Ammon's horn (tissue), 1 donor: Measurements from ENCODE around the gene POGLUT3.
A peak's percentile ranks its signal among the peaks of the same experiment; 100 is the strongest.

Experiments
- DNase-seq: peaks from one replicate; pipeline ENCODE4 v3.0.0-alpha.2; 2016; ENCODE audit warnings: low spot score

POGLUT3 gene

GRCh38 chr11:108498046-108498815 lies at the start of gene POGLUT3:
Gene POGLUT3, minus strand, starts transcription at chr11:108498384. Its CDS starts 18 bp downstream, at chr11:108498366.
- peak; percentile 34 for DNase-seq

DNA sequence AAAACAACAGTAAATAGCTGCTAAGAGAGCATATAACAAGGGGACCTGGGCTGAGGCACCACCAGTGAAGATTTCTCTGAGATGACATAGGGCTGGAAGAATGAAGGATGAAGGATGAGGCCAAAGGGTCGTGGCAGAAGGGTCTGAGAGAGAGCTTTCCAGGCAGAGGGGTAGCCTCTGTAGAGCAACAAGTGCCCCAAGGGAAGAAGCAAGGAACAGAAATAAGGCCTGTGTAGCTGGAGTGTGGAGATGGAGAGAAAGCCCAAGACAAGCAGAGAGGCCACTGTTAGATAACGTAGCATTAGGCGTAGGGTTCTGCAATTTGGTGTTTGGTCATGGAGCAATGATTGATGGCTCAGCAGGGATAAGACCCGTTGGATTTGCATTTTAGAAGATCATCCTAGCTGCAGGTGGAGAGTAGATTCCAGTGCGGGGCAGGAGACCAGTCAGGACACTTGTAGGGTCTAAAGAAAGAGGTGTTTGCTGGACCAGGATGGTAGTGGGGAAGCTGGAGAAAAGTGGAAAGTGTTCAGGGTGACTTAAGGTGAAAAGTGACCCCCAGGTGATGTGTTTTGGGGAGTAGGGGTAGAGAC lies 47.8 kb upstream of the POGLUT3 start:
- no peak for DNase-seq

DNA sequence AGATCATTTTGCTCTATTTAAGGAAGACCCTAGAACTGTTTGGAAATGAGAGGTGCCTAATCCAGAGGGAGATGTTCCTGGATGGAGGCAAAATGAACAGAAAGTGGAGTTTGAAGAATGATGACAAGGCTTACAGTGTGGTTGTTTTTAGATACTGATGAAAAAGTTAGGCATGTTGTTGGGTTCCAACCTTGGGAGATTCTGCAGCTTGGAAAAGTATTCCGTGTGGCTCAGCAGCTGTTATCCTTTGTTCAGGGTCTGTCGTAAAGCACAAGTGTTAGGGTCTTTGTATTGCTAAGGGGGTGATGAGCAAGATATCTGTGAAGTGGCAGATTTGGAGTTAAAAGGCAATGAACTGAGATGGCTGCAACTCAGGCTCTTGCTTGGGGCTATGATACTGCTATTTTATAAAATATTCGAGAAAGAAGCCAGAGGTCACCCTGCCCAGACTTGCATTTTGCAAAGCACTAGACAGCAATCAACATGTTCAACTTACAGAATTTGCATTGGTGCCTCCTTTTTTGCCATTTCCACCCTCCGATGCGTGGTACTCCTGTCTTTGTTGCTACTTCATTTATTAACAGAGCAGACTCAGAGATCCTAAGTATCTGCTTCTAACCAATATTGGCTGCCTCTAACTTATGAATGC lies 45.3 kb upstream of the POGLUT3 start:
- no peak for DNase-seq

- DNase-seq = no peak
These were observed 43.3 kb upstream of the POGLUT3 start for GRCh38 chr11:108541531-108541930.

- no peak for DNase-seq
These were observed 40.3 kb upstream of the POGLUT3 start for GRCh38 chr11:108538502-108538901.

DNA sequence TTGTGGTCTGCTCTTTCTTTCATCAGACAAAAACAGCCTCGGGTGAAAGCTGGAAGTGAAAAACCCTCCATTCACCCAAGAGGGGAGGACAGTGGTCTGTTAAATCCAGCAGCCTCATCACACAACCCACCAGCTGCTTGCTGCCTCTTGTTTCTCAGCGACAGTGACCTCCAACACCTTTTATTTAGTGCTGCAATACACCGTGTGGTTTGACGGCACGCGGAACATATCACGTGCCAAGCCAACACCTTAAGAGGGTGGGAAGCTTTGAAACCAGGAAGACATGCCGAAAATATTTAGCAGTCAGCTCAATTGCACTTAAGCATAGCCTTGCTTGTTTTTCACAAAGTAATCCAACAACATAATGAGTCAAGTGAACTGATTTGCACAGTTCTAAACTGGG lies 39.8 kb upstream of the POGLUT3 start:
- DNase-seq = no peak

GRCh38 chr11:108536783-108537182 lies 38.6 kb upstream of the POGLUT3 start:
- DNase-seq = no peak

DNA sequence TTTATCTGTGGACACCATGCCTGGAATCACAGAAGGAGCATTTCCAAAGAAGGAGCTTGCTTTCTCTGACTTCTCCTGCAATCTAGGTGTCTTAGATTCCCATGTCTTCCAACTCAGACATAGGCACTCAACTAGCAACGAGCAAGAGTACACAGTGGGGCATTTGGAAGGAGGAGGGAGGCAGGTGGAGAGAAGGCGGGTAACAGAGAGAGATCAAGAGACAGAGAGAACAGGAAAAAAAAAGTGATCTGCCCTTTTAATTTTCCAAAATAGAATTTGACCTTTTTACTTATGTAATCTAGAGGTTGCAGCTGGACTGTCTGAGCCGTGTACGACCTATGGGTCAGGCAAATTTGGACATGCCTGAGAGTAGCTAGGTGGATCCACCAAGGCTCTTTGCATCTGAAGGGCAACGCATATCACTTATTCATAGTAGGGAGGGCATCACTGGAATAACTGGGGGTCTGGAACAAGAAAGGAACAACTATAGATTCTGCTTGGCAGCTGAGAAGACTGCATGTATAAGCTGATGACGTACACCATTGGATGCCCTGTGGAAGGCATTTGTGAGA lies 37.3 kb upstream of the POGLUT3 start:
- DNase-seq = no peak

DNA sequence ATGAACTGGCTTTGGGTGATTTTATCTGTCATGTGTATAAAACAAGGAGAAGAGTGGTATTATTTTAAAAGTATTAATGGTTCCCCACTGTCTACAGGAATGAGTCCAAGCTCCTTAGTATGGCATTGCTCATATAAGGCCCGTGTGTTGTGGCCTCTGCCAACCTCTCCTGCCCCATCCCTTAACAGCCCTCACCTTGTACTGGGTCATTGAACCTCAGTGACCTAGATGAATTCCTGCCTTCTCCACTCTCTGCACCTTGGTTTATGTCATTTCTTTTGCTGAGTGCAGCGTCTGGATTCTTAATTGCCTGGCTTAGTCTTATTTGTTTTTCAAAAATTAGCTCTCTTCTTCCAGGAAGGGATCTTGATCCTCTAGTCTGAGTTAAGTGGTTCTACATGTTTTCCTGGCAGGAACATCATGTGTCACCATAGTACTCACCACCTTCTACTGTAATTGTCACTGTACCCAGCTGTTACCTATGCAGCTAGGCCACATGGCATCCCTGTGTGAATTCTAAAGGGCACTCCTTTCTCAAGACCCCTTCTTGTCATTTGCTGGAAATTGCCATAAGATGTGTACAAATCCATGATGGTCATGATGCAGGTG lies 36.2 kb upstream of the POGLUT3 start:
- no peak for DNase-seq

DNA sequence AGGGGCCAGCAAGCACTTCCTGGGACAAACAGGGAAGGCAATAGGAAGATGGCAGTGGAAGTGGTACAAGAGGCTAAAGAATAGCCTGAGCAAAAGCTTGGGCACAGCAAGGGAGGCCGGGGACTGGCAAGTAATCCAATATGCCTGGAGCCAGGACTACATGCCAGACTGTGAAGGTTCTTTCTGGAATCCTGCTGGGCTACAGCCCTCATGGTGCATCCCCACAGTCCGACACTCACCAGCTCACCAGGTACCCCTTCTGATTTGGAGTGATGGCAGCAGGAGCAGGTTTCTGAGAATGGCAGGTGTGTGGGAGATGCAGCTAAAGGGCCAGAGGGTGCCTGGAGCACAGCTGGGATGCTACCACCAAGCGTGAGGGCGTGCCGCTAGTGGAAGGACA lies 32.2 kb upstream of the POGLUT3 start:
- no peak for DNase-seq

DNA sequence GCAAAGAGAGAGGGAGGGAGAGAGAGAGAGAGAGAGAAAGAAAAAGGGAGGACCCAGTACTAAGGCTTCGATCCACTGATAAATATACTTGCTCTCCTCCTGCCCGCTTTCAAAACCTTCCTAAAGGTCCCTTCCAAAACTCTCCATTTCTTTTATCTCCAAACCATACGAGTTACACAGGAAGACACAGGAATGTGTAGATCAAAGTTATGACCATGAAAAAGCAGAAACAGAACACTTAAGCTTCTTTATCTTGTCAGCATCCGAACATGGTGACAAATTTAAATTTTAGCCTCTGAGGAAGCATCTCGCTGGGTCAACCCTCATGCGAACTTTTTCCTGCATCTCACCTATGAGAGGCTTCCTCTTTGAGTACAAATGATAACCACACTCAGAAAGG lies 29.2 kb upstream of the POGLUT3 start:
- no peak for DNase-seq

DNA sequence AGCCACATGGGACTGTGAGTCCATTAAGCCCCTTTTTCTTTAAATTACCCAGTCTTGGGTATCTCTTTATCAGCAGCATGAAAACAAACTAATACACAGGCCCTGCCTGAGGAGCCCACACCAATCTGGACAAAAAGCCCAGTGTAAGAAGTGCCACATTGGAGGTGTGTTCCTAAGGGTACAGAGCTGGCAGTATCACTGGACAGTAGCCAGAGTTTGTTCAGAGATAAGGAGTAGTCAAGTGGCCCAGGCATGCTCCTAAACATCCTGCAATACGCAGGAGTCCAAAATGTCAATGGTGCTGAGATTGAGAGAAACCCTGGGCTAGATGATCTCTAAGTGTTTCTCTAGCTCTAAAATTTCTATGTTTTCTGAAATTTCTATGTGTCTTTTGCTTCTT lies 27.0 kb upstream of the POGLUT3 start:
- no peak for DNase-seq

GRCh38 chr11:108524422-108524821 lies 26.2 kb upstream of the POGLUT3 start:
- no peak for DNase-seq

DNA sequence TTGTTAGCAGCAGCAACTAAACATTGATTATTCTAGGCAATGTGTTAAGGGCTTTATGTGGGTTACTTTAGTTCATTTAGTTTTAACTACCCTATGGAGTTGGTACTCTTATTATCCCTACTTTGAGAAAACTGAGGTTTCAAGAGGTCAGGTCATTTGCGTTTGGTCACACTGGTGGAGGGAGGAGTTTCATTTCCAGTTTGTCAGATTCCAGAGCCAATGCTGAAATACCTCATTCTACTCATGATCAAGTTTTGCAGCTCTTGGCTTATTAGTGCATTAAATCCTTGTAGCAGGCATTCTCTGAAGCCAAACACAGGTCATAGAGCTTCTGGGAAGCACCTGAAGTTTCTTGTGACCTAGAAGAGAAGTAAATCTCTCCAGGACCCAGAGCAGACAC lies 24.1 kb upstream of the POGLUT3 start:
- no peak for DNase-seq

- no peak for DNase-seq
These were observed 20.4 kb upstream of the POGLUT3 start for GRCh38 chr11:108518581-108518980.

- DNase-seq = no peak
These were observed 17.9 kb upstream of the POGLUT3 start for GRCh38 chr11:108516125-108516524.

DNA sequence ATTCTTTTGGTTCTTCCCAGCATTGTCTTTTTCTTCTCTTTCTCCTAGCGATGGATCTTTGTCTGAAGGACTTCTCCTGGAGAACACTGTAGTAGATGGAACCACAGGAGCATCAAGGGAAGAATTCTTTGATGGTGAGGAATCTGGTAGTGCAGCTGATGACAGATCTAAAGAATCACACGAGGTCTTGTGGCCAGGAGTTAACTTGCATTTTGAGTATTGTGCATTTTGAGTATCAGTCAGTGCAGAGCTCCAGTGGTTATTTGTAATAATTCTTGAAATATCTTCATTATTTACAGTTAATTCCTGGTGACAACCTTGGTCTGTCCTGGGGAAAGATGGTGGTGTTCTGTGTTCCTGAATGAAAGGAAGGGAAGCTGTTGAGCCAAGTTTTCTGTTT lies 14.5 kb upstream of the POGLUT3 start:
- DNase-seq = no peak

DNA sequence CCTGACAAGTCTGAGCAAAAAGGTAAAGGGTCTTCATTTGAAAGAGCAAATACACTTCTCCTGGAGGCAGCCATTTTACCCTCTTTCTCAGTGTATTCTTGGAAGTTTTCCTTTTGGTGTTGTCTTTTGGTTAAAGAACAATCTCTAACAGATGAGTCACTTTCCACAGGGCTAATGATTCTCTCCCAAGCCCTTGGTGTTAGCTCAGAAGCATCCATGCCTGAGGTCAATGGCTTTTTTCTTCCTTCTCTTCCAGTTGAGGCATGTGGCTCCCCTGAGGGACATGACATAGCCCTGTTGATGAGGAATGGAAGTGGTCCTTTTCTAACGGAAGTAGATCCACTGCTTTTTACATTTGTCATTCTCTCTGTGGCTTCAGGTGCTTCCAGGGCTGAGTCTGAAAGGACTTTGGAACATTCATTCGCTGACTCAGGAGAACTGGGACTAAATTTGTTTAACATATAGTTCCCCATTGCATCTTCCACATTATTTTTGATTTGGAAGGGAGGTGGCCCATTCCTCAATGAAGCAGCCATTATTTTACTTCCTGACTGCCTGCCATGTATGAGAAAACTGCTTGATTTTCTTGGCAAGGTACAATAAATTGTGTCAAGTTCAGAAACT lies 13.8 kb upstream of the POGLUT3 start:
- no peak for DNase-seq

DNA sequence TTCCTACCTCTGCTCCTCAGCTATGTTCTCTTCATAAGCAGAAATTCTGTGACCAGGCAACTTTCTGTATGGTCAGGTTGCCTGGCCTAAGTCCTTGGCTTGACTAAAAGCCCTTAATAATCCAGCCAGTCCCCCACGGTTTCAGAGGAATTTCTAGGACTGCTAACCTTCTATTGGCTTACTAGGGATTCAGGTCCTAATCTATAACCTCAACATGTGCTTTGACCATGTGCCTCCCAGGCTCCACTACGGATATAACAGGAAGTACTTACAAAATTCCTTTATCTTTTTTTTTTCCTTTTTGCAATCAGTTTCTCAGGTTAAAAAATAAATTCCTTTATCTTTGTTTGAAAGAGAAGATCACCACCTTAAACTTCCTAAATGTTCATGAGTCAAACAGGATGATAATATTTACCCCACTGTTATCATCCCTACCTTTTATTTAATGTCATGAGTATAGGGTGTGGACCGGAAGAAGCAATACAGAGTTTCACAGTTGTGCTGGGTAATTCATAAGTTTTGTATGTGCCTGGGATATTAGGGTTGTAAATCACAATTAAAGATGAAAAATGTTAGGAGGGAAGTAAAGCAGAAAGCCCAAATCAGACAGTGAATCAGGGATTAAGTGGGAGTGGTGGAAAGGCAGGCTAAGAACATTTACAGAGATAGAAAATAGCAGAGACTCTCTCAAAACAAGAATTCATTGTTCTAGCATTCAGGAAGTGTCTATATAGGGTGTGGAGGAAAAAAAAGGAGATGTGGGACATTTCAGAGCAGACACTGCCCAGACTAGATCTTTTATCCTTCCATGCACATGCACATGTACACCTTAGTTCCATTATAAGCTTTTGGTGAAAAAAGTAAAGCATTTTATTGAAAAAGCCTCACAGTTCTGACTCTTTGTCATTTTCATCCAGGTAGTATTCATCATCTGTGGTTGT lies 10.7 kb upstream of the POGLUT3 start:
- no peak for DNase-seq

GRCh38 chr11:108501396-108501795 lies 3.2 kb upstream of the POGLUT3 start:
- DNase-seq = no peak

DNA sequence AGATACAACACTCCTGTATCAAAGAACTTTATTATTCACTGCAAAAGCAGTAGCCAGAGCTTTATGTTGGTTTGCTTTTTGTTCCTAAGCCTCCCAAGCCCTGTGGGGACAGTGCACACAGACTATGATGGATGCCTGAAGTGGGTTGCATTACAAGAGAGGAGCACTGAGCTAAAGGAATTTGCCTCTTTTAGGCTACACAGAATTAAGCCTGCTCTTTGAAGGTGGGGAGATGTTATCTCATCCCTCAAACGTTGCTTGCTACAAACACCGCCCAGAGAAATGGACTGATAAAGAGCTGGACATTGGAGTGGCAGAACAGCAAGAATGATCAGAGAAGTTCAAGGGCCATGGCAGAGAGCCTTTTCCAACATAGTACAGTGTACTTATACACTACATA lies 2.5 kb upstream of the POGLUT3 start:
- DNase-seq = no peak
